GM18505 (cell line): ENCODE measurements around the gene RFPL3.

Experiments used
- ATAC-seq: cut with Tn5 transposase; IDR thresholded peaks from one replicate; pipeline ENCODE4 v1.9.1; 2021; ENCODE audit not compliant: unreplicated experiment
- POLR2A ChIP-seq: IDR thresholded peaks from 4 replicates; pipeline ENCODE4 v1.6.1; 2011; ENCODE audit warnings: borderline replicate concordance; ENCODE audit not compliant: insufficient read depth, insufficient read length; ENCODE audit errors: extremely low read depth

RFPL3 gene

DNA sequence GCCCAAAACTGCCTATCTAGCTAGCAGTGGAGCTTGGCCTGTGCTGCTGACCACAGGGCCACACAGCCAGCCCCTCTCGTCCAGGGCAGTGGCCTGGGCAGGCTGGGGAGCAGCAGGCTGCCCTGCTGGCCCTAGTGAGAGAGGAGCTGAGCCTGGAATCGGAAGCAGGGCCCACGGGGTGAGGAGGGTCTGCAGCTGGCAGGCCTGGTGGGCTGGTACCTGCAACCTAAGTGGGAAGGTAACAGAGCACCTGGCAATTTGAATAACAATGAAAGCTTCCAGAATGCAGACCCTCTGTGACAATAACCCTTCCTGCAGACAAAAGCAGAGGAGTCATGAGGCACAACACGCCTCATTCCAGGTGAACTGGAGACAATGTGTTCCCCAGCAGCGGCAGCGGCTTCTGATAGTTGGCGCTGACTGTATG, 31.8 kb upstream of the RFPL3 start:
- ATAC-seq = no peak
- no peak for TF ChIP-seq POLR2A

DNA sequence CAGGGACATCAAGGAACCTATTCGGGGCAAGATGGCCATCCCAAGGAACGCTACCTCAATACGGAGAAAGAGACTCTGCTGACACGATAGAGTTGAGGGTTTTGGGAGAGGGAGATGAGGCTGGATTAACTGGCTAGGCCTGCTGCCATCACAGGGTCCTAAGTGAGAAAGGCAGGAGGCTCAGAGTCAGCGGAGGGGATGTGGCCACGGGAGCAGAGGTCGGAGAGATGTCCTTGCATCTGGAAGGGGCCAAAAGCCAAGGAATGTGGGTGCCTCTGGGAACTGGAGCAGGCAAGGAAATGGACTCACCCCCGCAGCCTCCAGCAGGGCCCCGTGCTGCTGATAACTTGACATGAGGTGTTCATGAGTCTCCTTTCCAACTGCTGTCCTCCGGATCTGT, 31.0 kb upstream of the RFPL3 start:
- TF ChIP-seq POLR2A = no peak
- ATAC-seq = no peak

DNA sequence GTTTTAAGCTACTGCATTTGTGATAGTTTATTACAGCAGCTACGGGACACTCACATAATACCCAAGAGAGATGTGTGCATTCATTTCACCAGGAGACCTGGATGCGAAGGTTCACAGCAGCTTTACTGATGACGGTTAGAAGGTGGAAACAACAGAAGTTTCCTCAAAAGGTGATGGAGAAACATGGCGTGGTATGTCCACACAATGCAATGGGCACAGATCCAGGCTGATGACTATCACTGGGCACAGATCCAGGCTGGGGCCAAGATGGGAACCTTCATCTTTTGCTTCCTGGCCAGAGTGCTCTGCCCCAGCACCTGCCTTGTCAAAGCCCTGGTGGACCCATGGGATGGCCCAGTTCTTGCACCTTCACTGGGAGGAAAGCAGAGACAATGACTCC, 30.6 kb upstream of the RFPL3 start:
- no peak for ATAC-seq
- no peak for TF ChIP-seq POLR2A

DNA sequence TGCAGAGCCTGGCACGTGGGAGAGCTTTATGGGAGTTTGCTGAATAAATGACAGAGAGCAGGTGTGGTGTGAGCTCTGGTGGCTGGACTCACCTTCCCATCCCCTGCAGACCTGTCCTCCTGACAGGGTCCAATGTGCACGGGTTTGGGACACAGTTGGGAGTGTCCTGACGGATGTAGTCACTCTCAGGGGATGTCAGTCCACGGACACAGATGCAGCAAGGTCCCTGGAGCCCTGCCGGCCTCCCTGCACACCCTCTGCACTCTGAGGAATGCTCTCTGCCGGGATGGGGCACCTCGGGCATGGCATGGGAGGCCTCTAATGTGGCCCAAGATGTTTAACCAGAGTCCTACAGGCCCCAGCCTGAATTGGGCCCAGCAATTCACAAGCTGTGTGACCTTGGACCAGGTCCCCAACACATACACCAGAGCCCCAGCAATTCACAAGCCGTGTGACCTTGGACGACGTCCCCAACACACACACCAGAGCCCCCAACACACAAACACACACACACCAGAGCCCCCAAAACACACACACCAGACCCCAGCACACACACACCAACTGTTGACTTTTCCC, 30.0 kb upstream of the RFPL3 start:
- no peak for ATAC-seq
- TF ChIP-seq POLR2A = no peak

DNA sequence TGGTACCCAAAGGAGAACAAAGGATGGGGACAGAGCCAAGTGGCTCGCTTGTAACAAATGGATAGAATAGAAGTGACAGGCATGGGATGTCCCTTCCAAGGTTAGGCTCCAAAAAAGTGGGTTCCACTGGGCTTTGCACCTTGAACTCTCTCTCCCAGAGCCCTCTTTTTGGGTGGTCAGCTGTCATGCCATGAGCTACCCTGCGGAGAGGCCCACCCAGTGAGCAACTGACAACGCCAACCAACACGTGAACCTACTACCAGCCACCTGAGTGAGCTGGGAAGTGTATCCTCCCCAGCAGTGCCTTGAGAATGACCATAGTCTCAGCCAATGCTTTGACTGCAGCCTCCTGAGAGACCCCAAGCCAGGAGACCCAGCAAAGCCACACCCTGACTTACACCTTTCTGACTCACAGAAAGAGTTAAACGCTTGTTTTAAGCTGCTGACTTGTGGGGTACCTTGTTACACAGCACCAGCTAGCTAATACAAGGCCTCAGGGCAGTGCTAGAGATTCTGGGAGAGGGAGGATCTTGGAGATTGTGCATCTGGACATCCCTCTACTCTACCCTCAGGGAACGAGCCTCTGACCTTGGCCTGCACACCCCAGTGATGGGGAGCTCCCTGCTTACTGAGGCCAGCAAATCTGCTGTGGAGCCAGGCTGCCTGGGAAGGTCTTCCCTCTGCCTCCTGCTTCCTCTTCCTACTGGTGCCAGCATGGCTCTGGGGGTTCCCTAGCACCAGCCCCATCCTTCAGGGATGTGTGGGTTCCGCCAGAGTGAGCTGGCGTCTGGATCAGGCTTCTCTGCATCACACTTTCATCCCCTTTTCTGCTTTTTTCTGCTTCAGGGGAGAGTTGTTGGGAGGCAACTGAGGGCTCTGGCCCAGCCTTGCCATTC, 29.1 kb upstream of the RFPL3 start:
- no peak for ATAC-seq
- no peak for TF ChIP-seq POLR2A

DNA sequence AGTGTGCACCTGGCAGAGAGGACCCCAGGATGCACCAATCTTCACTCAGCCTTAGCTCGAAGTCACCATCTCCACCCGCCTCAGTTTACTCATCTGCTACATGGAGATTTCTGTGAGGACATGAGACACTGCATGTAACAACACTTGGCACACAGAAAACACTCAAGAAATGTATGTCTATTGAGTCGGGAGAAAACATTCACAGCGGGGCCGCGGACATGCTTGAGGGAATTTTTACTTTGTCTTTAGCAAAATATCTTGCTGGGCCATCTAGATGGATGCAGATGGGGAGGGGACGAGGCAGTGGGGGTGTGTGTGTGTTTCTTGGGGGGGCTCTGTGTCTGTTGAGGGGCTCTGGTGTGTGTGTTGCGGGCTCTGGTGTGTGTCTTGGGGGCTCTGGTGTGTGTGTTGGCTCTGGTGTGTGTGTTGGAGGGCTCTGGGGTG, 28.4 kb upstream of the RFPL3 start:
- ATAC-seq = no peak
- TF ChIP-seq POLR2A = no peak

DNA sequence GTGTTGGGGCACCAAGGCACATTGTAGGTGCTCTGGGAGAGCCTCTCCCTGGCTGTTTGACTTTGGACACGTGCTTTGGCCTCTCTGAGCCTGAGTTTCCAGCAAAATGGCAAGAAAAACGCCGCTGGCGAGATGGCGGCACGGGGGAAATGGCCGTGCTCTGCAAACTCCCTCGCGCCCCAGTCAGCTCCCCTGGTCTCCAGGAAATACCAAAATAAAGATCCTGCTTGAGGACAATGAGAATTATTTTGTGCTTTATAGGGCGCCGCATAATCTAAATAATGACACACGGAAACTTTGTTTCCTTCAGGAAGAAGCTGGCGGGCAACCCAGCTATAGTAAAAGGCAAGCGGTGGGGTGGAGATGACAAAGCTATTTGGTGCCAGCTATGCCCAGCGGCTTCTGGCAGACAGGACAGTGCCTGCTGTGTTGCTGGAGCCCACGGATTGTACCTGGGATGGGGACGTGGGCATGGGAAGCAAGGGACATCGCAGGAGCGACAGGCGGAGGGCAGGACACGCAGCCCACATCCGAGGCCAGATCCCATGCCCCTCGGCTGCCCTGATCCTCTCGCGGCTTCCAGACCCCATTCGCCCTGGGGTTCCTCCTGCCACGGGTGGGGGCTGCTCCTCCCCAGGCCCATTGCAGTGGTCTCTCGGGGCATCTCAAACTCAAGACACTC, 26.3 kb upstream of the RFPL3 start:
- no peak for TF ChIP-seq POLR2A
- no peak for ATAC-seq

DNA sequence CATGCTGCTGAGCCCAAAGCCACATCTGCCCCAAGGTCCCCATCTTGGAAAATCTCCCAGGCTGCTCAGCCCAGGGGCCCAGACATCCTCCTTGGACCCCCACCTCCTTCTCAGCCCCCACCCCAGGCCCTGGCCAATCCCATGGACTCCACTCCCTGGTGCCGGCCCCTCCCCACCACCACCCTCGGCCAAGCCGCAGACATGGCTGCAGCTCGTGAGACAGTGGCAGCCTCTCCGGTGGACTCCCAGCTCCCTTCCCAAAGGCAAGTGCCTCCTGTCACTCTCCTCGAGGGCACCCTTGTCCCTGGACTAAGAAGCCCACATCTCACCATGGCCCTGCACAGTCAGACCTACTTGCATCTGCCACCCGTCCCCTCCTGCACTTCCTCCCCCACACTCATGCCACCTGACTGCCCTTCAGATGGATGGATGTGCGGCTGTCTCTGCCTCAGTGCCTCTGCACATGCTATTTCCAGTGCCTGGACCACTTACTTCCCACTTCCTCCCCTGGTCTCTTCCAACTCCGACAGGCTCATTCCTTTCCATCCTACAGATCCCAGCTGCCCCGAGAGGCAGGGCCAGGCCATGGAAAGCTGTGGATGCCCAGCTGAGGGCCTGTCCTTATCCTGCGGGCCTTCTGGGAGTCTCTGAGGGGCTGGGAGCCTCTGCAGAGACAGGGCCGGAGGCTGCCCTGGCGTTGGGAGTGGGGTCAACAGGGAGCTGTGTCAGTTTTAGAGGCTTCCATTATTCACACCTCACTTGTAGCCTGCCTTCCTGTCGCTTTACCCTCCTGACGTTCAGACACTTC, 25.5 kb upstream of the RFPL3 start:
- TF ChIP-seq POLR2A = no peak
- no peak for ATAC-seq

DNA sequence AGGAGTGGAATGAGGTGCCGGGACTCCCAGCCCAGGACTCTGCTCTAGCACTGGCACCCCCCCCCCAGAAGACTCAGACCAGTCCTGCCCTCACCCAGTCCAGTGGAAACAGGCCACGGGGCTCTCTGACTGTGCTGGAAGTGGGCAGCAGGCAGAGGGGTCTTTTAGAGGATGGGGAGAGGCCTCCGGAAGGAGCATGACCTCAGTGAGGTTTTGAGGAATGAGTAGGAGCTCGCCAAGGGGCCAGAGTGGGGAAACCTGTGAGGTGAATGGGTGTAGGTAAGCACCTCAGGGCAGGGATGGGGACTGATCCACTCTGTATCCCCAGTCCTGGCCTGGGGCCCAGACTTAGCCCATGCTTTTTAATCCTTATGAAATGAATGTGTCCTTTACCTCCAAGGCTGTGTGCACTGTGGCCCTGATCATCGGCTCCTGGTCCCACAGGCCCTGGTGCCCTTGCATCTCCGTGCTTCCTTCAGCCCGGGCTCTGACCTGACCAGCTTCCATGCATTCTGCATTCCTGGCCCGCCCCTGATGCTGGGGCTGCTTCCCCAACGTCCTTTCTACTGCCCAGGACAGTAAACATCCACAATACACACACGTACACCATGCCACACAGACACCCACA, 24.4 kb upstream of the RFPL3 start:
- TF ChIP-seq POLR2A = no peak
- ATAC-seq = no peak

DNA sequence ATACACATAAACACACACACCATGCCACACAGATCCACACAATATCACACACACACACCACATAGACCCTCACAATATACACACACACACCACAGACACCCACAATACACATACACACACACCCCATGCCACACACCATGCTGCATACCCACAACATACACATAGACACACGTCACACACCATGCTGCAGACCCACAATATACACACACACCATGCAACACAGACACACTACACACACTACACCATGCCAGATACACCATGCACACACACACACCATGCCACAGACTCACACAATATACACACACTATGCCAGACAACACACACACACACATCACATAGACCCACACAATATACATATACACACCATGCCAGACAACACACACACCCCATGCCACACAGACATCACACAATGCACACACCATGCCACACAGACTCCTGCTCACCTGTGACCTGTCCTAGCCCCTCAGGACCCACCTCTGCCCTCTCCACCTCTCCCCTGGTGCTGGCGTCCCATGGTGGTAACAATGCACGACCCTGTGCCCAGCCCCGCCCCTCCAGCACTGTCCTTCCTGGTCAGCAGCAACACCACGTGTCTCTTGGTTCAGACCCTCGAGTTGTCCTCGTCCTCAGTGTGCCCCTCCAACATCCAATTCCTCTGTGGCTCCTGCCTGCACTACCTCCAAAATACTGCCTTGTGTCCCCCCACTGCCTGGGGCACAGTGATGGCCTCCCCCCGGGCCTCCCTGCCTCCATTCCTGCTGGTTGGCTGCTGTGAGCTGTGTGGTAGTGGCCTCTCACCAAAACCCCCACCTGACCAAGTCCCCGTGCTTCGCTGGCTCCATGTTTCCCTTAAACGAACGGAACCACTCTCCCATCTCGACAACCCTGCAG, 23.7 kb upstream of the RFPL3 start:
- no peak for TF ChIP-seq POLR2A
- ATAC-seq = no peak

DNA sequence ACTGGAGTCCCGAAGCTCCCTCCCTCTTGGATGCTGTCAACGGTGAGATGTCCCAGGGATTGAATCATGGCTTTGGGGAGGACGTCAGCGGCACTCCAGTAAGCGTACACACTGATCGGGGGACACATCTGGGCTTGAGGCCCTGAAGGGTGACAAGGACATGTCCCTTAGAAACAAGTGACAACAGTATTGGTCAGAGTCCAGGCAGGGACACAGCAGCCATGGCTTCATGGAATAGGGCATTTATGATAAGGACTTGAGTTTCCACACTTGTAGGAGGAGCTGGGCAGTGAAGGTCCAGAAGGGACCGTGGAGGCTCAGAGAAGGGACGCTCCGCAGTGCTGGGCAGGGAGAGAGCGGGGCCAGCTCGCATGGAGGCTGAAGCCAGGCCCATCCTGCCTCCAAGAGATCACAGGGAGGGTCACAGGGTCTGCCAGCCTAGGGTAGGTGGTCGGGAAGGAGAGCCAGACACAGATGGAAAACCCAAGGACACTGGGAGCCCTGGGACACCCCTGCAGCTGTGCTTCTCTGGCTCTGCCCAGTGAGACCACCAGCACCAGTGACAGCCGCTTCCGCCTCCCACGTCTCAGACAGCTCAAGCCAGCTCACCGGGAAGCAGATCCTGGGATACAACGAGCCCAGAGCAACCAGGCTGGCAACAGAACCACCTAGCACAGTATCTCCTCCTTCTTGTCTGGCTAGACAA, 22.9 kb upstream of the RFPL3 start:
- no peak for ATAC-seq
- TF ChIP-seq POLR2A = no peak
